RKO (cell line): ENCODE results near the gene METTL6.
"Not testable (repeated sequence)": the region's sequence is repeated elsewhere in the genome, so short reads cannot be mapped to it uniquely, and the experiment has no call there.

ENCODE experiments used
- DNase-seq: peaks from one replicate; pipeline ENCODE4 v3.0.0-alpha.2; 2016; ENCODE audit warnings: low spot score

The METTL6 gene

GRCh38 chr3:15450438-15451215 is 23.3 kb upstream of the METTL6 start:
- DNase-seq, result no peak

GRCh38 chr3:15449489-15450224 is 22.3 kb upstream of the METTL6 start:
- DNase-seq, result no peak

- DNase-seq, result no peak
These were observed 16.6 kb upstream of the METTL6 start for GRCh38 chr3:15443826-15444524.

DNA sequence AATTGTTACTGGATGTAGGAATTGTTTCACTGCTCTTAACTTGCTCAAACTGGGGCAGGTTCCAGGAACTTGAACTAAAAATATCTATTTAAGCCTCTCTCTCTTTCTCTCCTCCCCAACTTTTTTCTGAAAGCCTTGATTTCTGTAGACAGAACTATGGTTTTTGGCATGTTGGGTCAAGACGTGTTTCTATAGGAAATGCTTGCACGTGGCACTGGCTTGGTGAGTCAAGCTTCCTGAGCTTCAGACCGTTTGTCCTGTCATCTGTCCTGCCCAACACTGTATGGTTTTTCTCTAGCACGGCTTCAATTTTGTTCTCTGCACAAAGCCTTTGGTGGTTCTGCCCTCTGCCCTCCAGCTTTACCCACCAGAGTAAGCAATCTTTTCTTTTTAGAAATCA is 13.5 kb upstream of the METTL6 start:
- DNase-seq, result no peak

DNA sequence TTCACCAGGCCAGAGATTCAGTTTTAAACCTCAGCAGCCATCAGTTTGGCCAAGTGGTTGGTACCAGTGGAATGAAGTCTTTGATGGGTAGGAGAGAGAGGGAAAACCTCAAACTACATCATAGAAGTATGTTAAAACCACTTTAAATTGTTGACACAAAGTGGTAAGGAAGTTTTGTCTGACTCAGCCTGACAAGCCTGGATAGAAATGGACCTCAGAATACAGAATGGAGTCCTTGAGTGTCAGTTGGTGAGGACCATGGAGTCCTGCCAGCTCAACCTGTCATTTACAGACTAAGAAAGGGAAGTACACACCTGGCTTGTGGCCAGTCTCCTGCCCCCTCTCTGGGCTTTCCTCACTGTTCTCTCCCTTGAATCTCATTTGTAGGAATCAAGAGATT is 12.1 kb upstream of the METTL6 start:
- DNase-seq, result no peak

- DNase-seq, result no peak
These were observed 11.6 kb upstream of the METTL6 start for GRCh38 chr3:15438983-15439382.

DNA sequence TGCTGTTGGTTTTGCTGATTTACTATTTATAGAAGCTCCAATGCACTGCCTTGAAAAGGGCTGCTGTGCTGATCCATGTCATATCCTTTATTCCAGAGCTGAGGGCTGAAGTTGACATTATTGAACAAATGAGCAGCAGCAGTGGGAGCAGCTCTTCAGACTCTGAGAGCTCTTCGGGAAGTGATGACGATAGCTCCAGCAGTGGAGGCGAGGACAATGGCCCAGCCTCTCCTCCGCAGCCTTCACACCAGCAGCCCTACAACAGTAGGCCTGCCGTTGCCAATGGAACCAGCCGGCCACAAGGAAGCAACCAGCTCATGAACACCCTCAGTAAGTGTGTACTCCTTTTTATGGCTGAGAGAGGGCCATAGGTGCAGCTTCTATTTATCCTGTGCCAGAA is 8.9 kb upstream of the METTL6 start:
- DNase-seq, result no peak

- no peak for DNase-seq
These were observed 7.4 kb upstream of the METTL6 start for GRCh38 chr3:15434756-15435155.

- DNase-seq, result no peak
These were observed 6.2 kb upstream of the METTL6 start for GRCh38 chr3:15433531-15433930.

DNA sequence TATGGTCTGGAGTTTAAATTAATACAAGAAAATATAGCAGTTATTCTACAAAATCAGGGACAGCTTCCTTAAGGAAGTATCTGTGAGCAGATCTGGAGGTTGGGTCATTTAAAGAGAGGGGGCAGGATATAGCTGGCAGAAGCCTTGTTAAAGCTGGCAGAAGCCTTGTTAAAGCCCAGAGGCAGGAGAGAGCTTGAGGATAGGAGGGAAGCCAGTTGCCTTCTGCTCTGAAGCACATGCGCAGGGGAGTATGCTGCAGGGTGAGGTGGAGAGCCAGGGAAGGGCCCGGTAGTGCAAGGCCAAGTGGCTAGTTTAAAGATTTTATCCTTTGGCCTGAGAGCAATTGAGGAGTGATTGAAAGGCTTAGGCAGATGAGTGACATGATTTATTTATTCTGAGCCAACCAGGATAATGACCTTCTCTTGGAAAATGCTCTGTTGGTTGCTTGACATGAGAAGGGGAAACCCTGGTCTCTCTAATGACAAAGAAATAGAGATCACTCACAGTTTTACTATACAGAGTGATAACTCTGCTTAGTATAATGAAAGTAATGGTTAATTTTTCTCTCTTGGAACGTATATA is 4.0 kb upstream of the METTL6 start:
- no peak for DNase-seq

- DNase-seq, result no peak
These were observed 3.3 kb upstream of the METTL6 start for GRCh38 chr3:15430624-15431023.

GRCh38 chr3:15429080-15429479 is 1.7 kb upstream of the METTL6 start:
- DNase-seq, result no peak

- DNase-seq, result peak; percentile 97
These were observed 1.2 kb upstream of the METTL6 start for GRCh38 chr3:15428539-15428938.

DNA sequence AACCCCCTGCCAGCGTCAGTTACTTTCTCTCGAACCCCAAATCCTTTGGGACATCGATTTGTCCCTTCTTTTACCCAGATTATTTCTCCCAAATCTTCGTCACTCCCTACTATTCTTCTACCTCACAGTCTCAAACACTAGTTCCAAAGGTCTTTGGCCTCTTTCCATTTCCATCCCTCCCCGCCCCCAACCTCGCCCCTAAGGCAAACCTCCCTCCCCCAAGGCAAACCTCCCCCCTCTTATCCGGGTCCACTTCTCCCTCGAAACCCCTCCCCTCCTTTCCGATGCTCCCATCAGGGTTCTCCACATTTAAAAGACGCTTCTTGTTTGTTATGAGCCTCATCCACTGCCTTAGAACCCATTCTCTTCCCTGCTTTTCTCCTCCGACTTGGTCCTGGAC is 637 bp upstream of the METTL6 start:
- no peak for DNase-seq

DNA sequence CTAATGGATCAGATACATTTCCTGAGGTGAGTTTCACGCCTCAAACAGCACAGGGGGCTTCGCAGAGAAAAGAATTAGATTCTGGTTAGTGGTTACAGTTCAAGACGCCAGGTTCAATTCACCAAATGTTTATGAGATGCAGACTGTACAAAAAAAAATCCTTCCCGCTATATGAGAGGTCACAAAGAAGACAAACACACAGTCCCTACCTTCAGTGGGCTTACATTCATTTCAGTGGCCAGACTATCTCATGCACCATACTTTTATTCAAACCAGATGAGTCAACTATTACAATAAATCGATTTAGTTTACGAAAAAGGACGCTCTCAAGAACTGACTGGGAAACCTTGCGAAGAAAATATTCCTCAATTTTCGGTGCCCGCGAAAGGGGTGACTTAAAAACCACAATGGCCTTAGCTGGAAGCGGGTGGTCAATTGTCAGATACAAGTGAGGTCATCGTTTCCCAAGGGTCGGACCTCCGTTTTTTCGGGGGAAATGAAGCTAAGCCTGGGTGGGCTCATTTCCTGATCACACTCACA is 695 bp downstream of the METTL6 start:
- DNase-seq, result no peak

GRCh38 chr3:15420871-15421270 is 6.5 kb downstream of the METTL6 start:
- peak; percentile 29 for DNase-seq

DNA sequence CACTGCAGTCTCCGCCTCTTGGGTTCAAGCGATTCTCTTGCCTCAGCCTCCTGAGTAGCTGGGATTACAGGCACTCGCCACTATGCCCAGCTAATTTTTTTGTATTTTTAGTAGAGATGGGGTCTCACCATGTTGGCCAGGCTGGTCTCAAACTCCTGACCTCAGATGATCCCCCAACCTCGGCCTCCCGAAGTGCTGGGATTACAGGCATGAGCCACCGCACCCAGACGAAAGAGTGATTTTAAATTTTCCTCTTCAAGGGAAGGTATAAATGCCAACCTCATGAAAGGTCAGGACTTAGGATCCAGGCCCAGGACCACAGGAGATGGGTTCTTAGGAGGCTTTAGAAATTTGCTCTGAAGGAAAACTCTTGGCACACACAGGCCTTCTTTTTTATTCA is 16.4 kb downstream of the METTL6 start:
- not testable (repeated sequence) for DNase-seq

DNA sequence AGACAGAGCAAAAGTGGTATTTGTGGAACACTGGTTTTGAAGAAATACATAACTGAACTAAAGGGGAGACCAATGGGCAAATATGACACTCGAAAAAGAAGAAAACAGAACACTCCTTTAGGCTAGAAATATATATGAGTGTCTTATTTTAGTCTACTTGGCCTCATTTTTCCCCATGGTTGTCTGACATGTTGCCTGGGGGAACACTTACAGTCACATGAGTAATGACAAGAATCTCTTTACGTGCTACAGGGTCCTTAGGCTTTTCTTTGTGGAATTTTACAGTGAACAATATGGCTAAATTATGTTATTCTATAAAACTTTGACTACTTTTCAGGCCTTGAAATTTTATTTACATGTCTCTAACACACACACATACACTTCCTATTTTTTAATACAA is 17.6 kb downstream of the METTL6 start:
- no peak for DNase-seq

DNA sequence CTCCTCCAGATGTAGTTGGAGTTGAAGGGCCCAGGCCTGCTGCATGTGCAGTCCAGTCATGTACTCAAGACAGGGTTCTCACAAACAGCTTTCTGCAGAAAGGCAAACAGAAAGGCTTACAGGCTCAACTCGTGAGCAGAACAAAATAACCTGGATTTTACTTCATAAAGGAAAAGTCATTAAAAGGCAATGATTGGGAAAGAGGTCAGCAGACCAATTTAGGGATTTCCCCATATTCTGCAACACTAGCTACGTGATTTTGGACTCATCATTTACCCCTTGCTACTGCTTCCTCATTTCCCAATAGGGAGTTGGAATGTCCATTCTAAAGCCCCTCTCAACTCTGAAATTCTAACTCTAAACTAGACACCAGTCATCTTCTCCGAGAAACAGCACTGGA is 18.1 kb downstream of the METTL6 start:
- no peak for DNase-seq

DNA sequence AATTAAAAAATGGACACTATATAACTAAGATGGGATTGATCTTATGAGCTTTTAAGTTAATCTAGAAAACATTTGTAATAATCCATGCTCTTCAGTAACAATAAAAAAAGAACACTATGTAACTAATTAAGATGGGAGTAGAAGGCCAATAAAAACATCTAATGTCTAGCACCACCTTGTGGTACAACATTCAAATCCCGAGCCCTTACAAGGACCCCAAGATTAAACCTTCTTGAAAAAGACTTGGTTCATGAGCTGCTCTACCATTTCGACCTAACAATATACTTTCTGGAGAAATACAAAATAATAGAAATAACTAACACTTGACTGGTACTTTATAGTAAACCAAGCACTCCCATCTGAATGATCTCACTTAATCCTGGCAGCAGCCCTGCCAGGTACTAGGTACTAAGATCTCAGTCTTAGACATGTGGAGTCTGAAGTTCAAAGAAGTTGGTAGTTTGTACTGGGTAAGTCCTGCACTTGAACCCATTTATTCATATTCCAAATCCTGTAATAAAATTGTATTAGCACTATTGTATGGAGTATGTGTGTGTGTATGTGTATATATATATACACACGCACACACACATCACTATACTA is 21.8 kb downstream of the METTL6 start:
- peak; percentile 70 for DNase-seq

- no peak for DNase-seq
These were observed 22.6 kb downstream of the METTL6 start for GRCh38 chr3:15404767-15405166.

- no peak for DNase-seq
These were observed 23.4 kb downstream of the METTL6 start for GRCh38 chr3:15403965-15404364.
